NOMO-1 treated with DMSO at 0.1 percent for 48 hours (cell line): ENCODE results near the gene SCN7A.
A peak's percentile ranks its signal among the peaks of the same experiment; 100 is the strongest.

Source experiments
- DNase-seq: peaks from one replicate; lab custom pipeline; 2025; ENCODE audit not compliant: unreplicated experiment; lab: John Stamatoyannopoulos, UW

The SCN7A gene

GRCh38 chr2:166454006-166454595 is 39.9 kb downstream of the SCN7A start:
- DNase-seq, result no peak

GRCh38 chr2:166451468-166451867 is 42.6 kb downstream of the SCN7A start:
- no peak for DNase-seq

DNA sequence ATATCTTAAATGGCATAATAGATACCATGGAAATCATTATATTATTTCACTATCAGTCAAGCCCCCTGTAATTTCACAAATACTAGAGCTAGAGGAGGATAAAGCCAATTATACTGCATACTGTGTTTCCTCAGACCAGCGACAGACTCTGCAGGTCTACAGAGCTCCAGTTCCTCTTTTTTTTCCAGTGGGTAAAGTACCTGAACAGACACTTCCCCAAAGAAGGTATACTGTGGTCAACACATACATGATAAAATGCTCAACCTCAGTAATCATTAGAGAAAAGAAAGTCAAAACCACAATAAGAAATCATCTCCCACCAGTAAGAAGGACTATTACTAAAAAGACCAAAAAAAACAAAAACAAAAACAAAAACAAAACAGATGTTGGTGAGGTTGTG is 44.6 kb downstream of the SCN7A start:
- DNase-seq, result peak; percentile 15

DNA sequence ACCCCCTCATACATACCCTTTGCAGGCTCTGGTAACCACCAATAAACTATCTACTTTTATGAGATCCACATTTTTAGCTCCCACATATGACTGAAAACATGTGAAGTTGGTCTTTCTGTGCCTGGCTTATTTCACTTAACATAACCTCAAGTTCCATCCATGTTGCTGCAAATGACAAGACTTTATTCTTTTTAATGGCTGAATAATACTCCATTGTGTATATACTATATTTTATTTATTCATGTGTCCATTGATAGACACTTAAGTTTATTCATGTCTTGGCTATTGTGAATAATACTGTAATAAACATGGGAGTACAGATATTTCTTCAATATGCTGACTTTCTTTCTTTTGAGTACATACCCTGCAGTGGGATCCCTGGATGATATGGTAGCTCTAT is 45.9 kb downstream of the SCN7A start:
- no peak for DNase-seq

GRCh38 chr2:166444306-166444705 is 49.7 kb downstream of the SCN7A start:
- DNase-seq, result no peak

DNA sequence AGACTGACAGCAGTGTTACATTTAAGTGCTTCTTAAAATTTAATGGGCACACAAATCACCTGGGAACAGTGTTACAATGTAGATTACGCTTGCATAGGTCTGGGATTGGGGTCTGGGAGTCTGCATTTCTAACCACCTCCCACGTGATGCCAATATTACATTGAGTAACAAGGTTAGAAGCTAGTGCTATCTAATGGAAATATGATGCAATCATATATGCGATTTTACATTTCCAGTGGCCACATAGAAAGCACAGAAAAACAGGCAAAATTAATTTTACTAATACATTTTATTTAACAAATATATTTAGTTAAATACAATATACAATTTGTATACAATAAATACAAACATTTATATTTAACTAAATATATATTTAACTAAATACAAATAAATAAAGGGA is 53.7 kb downstream of the SCN7A start:
- DNase-seq, result no peak

DNA sequence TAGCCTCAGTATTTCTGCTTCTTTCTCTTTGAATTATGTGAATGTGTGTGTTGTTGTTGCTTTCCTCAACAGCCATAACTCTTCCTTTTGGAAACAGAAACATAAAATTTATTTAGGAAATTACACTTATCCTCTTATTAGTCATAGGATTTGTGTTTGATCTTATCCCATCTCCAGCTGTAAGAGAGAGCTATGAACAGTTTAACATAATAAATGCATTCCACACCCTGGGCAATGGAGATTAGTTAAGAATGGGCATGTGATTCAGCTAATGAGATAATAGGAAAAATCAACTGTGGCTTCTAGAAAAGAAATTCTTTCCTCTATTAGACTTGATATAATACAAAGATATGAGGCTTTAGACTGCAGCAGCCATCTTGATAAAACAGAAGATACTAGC is 55.0 kb downstream of the SCN7A start:
- DNase-seq, result no peak

DNA sequence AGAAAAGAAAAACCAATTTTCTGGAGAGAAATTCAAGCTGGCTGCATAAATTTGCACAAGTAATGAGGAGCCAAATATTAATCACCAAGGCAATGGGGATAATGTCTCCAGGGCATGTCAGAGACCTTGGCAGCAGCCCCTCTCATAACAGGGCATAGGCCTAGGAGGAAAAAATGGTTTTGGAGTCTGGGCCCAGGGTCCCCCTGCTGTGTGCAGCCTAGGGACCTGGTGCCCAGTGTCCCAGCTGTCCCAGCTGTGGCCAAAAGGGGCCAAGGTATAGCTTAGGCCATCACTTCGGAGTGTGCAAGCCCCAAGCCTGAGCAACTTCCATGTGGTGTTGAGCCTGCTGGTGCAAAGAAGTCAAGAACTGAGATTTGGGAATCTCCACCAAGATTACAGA is 57.1 kb downstream of the SCN7A start:
- DNase-seq, result no peak

- no peak for DNase-seq
Observed at GRCh38 chr2:166436189-166436588, 57.9 kb downstream of the SCN7A start.

GRCh38 chr2:166434491-166434890 is 59.6 kb downstream of the SCN7A start:
- no peak for DNase-seq

GRCh38 chr2:166433457-166433856 is 60.6 kb downstream of the SCN7A start:
- DNase-seq, result no peak

DNA sequence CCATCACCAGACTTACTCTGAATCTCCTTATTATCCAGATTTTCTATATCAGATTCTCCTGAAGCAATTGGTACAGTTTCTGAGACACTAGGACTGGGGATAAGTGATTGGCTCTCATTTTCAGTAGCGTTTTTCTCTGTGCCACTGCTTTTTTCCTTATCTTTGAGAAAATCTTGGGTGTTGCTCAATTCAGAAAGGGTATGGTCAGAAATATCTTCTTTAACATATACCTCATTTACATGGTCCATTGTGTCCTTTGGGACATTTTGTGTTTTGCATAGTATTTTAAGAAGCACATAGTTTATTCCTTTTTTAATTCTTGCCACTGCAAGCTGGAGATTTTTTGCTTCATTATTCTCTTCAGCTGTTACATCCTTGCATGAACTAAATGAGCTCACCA is 61.7 kb downstream of the SCN7A start:
- no peak for DNase-seq

DNA sequence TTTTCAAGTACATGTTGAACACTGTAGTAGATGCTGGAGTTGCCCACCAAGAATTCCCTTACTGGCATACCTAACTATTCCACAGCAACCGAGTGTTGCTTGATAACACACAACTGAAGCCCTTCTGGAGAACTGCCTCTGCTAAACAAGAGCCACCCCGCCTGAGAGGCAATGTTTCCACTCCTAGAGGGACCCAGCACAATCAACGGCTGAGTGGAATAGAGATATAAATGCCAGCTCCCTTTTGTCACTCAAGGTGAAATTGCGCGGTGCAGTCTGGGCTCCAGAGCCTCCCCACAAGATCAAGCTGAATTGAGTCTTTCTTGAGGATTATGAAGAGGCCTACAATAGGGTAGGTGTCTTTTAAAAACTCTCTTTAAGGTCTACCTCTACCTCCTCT is 69.2 kb downstream of the SCN7A start:
- DNase-seq, result no peak

DNA sequence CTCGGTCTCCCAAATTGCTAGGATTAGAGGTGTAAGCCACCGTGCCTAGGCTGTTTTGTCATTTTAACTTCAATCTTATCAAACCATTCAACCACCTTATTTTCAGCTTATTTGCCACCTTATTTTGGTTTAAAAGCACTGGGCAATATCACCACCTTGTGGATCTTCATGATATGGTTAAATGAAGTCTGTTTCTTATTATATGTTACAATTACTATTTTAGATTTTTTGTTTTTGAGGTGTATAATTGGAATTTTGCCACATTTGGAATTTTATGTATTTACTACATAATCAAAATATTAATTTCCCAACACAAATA is 74.5 kb downstream of the SCN7A start:
- DNase-seq, result no peak

DNA sequence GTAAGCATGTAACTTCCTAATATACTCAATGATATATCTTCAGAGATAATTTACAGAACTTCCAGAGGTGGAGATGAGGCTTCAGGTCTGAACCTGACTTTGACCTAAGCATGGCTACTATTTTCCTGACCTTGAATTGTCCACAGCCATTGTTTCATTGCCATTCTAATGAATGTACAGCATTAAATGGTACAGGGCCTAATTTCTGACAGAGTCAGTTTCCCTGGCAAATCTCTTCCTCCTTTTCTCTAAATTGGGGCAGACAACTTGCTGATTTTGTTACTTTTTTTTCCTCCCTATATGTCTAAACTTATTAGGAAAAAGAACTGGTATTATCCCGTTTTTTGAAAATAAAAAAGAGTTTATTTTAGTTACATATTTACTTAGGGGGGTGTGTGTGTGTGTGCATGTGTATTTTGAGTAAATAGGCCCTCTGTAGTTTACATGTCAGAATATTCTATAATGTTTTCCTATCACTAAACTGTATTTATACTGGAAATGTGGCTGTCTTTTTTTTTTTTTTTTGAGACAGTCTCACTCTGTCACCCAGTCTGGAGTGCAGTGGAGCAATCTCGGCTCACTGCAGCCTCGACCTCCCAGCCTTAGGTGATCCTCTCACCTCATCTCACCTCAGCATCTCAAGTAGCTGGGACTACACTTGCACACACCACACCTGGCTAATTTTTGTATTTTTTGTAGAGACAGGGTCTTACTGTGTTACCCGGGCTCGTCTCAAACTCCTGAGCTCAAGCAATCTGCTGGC is 75.0 kb downstream of the SCN7A start:
- no peak for DNase-seq

DNA sequence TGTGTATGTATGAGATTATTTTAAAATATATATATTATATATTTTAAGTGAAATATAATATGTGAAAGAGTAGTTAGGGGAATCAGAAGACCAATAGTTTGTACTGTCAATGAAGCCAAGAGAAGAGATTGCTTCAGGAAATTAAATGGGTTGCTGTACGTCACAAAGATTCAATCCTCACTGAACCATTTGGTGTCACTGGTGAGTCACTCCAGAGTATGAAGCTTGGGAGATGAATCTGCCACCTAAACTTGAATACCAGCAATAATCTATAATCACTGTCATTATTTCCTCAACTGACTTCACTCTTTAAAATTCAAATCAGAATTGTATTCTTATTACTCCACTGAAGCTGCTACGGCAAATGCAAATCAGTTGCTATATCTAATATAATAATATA is 76.4 kb downstream of the SCN7A start:
- peak; percentile 7 for DNase-seq

GRCh38 chr2:166413255-166413654 is 80.8 kb downstream of the SCN7A start:
- peak; percentile 48 for DNase-seq

GRCh38 chr2:166411473-166412230 is 82.4 kb downstream of the SCN7A start:
- DNase-seq, result no peak

DNA sequence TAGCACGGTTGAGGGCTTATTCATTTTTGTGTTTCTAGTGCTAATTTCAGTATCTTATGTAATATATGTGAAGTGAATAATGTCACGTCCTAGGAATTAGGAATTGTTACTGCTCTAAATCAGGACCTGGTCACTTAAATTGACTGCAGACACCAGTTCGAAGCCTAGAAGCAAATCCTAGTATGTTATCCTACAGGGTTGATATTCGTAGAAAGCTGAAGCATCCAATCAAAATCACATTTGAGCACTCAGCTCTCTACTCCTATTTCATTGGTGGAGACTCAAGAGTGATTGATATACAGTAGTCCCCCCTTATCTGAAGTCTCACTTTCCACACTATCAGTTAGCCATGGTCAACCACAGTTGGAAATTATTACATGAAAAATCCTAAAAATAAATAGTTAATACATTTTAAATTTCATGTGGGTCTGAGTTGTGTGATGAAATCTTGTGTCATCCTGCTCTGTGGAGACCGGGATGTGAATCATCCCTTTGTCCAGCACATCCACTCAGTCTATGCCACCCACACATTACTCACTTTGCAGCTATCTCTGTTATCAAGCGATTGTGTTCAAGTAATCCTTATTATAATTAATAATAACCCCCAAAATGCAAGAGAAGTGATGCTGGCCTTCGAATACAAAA is 83.1 kb downstream of the SCN7A start:
- no peak for DNase-seq

DNA sequence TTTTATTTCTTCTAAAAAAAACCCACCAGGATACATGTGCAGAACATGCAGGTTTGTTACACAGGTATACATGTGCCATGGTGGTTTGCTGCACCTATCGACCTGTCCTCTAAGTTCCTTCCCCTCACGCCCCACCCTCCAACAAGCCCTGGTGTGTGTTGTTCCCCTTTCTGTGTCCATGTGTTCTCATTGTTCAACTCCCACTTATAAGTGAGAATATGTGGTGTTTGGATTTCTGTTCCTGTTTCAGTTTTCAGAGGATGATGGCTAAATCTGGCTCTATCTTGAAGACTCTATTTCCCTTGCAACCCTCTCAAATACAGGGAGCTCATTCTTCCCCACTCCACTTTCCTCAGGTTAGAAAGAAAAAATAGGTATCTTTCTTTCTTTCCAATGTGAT is 86.3 kb downstream of the SCN7A start:
- peak; percentile 11 for DNase-seq

GRCh38 chr2:166406374-166406773 is 87.7 kb downstream of the SCN7A start:
- no peak for DNase-seq

GRCh38 chr2:166405569-166405926 is 88.5 kb downstream of the SCN7A start:
- no peak for DNase-seq
